Calu3 (cell line): ENCODE measurements around the gene ACVR1B. TPM values are rescaled to one million over a fixed set of nuclear protein-coding genes. Genes with fewer than 3 reads are reported as not detected.

Experiments used
- BruUV-seq: library from RNA; stranded (reverse); fragments of 400-500 nt; replicated peaks from 2 replicates; lab custom pipeline; 2021; lab: Mats Ljungman, UMichigan
- CTCF ChIA-PET: fragments of 300-600 bp; sonication (Branson Sonifier 250); formaldehyde crosslinking; loops from one replicate; lab custom pipeline; 2022; ENCODE audit warnings: antibody characterized with exemption; lab: Charles Lee
- DNase-seq: peaks from one replicate; pipeline ENCODE4 v3.0.0; 2022
- H3K27ac Mint-ChIP-seq: one replicate; pipeline ENCODE4 v1.8.0; 2022; ENCODE audit warnings: mixed read lengths; ENCODE audit not compliant: unreplicated experiment
- H3K27me3 Mint-ChIP-seq: one replicate; pipeline ENCODE4 v1.8.0; 2022; ENCODE audit warnings: mixed read lengths; ENCODE audit not compliant: unreplicated experiment
- H3K36me3 Mint-ChIP-seq: one replicate; pipeline ENCODE4 v1.8.0; 2022; ENCODE audit warnings: mild to moderate bottlenecking, moderate library complexity, mixed read lengths; ENCODE audit not compliant: insufficient read depth, unreplicated experiment
- H3K4me1 Mint-ChIP-seq: one replicate; pipeline ENCODE4 v1.8.0; 2022; ENCODE audit warnings: mild to moderate bottlenecking, low read depth, mixed read lengths; ENCODE audit not compliant: unreplicated experiment
- H3K4me3 Mint-ChIP-seq: one replicate; pipeline ENCODE4 v1.8.0; 2022; ENCODE audit warnings: mild to moderate bottlenecking, low read depth, moderate library complexity, mixed read lengths; ENCODE audit not compliant: unreplicated experiment
- H3K9me3 Mint-ChIP-seq: one replicate; pipeline ENCODE4 v1.8.0; 2022; ENCODE audit warnings: low read depth, mixed read lengths; ENCODE audit not compliant: unreplicated experiment
- intact Hi-C: fragments of 100-400 bp; cut with micrococcal nuclease; formaldehyde crosslinking; loops from one replicate; pipeline ENCODE4 v1.10.0; 2022; ENCODE audit not compliant: unreplicated experiment
- total RNA-seq: library from RNA; stranded (reverse); gene quantifications from 2 replicates; pipeline ENCODE4 v1.2.3, GENCODE V29; 2022
- TF ChIP-seq, protein P1 (sequence below): fragments of 200-600 bp; IDR thresholded peaks from one replicate; pipeline ENCODE4 v1.8.0; 2022; ENCODE audit warnings: antibody characterized with exemption; ENCODE audit not compliant: unreplicated experiment

ACVR1B gene
- total RNA-seq, 1 experiment from 2014 or later = 16.3 TPM

DNA sequence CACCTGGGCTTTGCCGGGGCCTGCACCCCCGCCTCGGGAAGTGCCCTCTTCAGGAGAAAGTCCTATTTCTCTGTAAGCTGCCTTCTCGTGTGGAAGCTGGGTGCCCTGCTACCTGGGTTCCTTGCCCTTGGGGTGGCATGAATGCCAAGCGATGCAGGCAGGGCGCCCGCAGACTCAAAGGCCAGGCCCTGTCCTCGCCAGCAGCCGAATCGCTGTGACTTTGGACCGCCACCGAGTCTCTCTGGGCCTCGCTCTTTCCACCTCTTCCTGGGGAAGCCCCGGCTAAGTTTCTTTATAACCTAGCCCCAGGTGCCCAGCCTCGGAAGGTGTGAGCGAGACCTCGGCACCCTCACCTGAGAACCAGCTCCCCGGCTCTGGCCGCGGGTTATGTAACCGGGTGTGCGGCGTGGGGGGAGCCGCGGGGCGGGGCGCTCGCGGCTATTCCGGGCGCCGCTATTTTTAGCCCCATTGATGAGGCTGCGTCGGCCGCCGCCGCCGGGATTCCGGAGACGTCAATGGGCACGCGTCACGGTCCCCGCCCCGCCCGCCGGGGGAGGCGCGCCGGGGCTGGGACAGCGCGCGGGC lies 85.2 kb downstream of the ACVR1B start:
- DNase-seq = peak; percentile 84
- Mint-ChIP-seq H3K27me3 (no peaks in the 10 kb centered on the region), H3K9me3 (no peaks in the 10 kb centered on the region), H3K4me3 (peak overlapping the region; percentile 74), H3K36me3 (peaks cover 37% of the 10 kb centered on the region), H3K27ac (no peak overlapping the region), H3K4me1 (peaks cover 11% of the 10 kb centered on the region)
- no TSS peak for BruUV-seq
- TF ChIP-seq, protein P1, sequence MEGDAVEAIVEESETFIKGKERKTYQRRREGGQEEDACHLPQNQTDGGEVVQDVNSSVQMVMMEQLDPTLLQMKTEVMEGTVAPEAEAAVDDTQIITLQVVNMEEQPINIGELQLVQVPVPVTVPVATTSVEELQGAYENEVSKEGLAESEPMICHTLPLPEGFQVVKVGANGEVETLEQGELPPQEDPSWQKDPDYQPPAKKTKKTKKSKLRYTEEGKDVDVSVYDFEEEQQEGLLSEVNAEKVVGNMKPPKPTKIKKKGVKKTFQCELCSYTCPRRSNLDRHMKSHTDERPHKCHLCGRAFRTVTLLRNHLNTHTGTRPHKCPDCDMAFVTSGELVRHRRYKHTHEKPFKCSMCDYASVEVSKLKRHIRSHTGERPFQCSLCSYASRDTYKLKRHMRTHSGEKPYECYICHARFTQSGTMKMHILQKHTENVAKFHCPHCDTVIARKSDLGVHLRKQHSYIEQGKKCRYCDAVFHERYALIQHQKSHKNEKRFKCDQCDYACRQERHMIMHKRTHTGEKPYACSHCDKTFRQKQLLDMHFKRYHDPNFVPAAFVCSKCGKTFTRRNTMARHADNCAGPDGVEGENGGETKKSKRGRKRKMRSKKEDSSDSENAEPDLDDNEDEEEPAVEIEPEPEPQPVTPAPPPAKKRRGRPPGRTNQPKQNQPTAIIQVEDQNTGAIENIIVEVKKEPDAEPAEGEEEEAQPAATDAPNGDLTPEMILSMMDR = no peak
- CTCF ChIA-PET = interaction anchor here (0.5 to 1.2 kb wide), 2 partner anchors 46 to 69 kb away, joined by 3 to 4 read pairs; no protein-coding TSS in a partner anchor
- intact Hi-C loops = no loop called here

DNA sequence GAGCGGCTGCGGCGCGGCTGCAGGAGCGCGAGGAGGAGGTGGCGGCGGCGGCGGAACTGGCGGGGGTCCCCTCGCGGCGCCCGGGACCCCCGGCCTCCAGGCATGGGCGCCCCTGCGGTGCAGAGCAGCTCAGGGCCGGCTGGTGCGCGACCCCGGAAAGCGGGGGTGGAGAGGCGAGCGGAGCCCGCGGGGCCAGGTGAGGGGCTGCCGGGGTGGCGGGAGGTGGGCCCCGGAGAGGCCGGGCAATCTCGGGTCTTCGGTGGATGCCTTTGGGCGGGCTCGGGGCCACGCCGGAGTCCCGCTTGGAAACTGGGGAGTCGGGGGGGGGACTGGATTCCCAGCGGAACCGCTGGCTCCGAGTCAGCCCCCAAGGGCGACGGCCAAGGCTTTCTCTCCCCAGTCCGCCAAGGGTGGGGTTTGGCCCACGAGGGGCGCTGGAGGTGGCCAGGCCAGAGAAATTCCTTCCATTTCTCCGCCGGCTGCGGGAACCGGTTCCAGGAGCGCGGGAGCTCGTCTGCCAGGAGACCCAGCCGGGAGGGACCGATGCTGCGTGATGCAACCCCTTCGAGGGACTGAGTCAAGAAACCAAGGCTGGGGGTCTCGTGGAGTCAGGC lies 85.9 kb downstream of the ACVR1B start:
- Mint-ChIP-seq H3K27me3 (no peaks in the 10 kb centered on the region), H3K4me1 (peaks cover 6% of the 10 kb centered on the region), H3K27ac (peak overlapping the region; percentile 58), H3K36me3 (peaks cover 37% of the 10 kb centered on the region), H3K9me3 (no peaks in the 10 kb centered on the region), H3K4me3 (peak overlapping the region; percentile 74)
- CTCF ChIA-PET = interaction anchor here (0.5 to 1.2 kb wide), 3 partner anchors 45 to 796 kb away, joined by 3 to 6 read pairs (median 4); no protein-coding TSS in a partner anchor
- TF ChIP-seq, protein P1 = no peak
- intact Hi-C loops = no loop called here
- BruUV-seq = no TSS peak
- peak; percentile 58 for DNase-seq

DNA sequence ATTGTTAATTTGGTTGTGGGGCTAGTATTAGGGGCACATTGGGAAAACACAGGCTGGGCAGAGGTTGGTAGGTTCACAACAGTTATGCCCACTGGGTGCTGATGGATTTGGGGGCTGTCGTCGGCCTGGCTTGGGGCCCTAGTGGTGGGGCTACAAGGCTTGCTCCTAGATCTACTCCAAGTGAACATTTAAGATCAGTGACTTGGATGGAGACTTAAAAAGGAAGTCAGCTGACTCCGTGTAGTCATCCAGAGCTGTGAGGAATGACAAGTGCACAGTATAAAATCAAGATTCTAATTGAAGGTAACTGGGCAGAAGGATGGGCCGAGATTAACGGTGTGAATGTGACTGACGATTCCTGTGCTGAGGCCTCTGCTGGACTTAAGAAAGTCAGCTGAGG lies 86.9 kb downstream of the ACVR1B start:
- H3K4me3 Mint-ChIP-seq = peak overlapping the region; percentile 74
- no peaks in the 10 kb centered on the region for H3K9me3 Mint-ChIP-seq
- CTCF ChIA-PET = interaction anchor here (1.0 kb wide), 1 partner anchor 13 kb away, joined by 3 read pairs; the partner anchor contains the start of gene NR4A1
- no peak for DNase-seq
- TF ChIP-seq, protein P1 = no peak
- H3K27me3 Mint-ChIP-seq = no peaks in the 10 kb centered on the region
- BruUV-seq = TSS peak; percentile 76
- peaks cover 29% of the 10 kb centered on the region for H3K36me3 Mint-ChIP-seq
- intact Hi-C loops = no loop called here
- H3K4me1 Mint-ChIP-seq = no peaks in the 10 kb centered on the region
- no peak overlapping the region for H3K27ac Mint-ChIP-seq

DNA sequence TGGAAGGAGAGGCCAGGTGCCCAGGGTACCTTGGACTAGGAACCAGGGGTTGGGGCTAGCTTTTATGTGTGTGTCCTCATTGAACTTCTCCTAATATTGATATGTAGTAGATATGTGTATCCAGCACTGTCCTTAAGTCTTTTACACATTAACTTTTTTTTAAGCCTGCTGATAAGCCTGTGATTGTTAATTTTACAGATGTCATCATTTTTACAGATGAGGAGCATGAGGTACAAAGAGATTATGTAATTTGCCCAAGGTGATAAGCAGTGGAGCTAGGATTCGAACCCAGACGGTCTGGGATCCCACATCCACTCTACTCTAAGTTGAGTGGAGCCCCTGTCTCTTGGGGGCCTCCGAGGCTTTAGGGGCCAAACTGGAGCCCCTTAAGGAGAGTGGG lies 89.5 kb downstream of the ACVR1B start:
- H3K4me3 Mint-ChIP-seq = no peak overlapping the region
- CTCF ChIA-PET = no interaction called here
- TF ChIP-seq, protein P1 = no peak
- H3K36me3 Mint-ChIP-seq = peaks cover 38% of the 10 kb centered on the region
- BruUV-seq = no TSS peak
- DNase-seq = no peak
- H3K27me3 Mint-ChIP-seq = no peaks in the 10 kb centered on the region
- intact Hi-C loops = no loop called here
- H3K9me3 Mint-ChIP-seq = no peaks in the 10 kb centered on the region
- no peaks in the 10 kb centered on the region for H3K4me1 Mint-ChIP-seq
- no peak overlapping the region for H3K27ac Mint-ChIP-seq
